ENCODE measurements around the gene ZC3H15. TPM values are rescaled to one million over a fixed set of nuclear protein-coding genes. Genes with fewer than 3 reads are reported as not detected.
"Not testable (repeated sequence)": the region's sequence is repeated elsewhere in the genome, so short reads cannot be mapped to it uniquely, and the experiment has no call there.

ZC3H15 gene
- total RNA-seq, 2 experiments from 2014 or later: 92.2 to 93.3 TPM

GRCh38 chr2:186467421-186467820 lies 18.6 kb upstream of the ZC3H15 start:
- peaks cover 11% of the 10 kb centered on the region for H3K9me3 Mint-ChIP-seq
- no peak overlapping the region for H3K4me3 Mint-ChIP-seq
- H3K27me3 Mint-ChIP-seq (ENCODE audit: low read depth): no peaks in the 10 kb centered on the region
- H3K27ac Mint-ChIP-seq: no peak overlapping the region
- peaks cover 6% of the 10 kb centered on the region for H3K4me1 Mint-ChIP-seq (ENCODE audit: low read depth)
- intact Hi-C loops (cut with micrococcal nuclease): loop anchor here (10.0 kb wide), 1 partner anchor 213 kb away; no protein-coding TSS in a partner anchor
- peaks cover 10% of the 10 kb centered on the region for H3K36me3 Mint-ChIP-seq (ENCODE audit: low read depth)
- CTCF ChIA-PET: no interaction called here
- no peak for DNase-seq

- CTCF ChIA-PET; H3K27me3 Mint-ChIP-seq (ENCODE audit: low read depth); H3K27ac Mint-ChIP-seq; DNase-seq; H3K9me3 Mint-ChIP-seq; H3K4me3 Mint-ChIP-seq; intact Hi-C loops (cut with micrococcal nuclease); H3K4me1 Mint-ChIP-seq (ENCODE audit: low read depth): not testable (repeated sequence)
- H3K36me3 Mint-ChIP-seq (ENCODE audit: low read depth): peaks cover 14% of the 10 kb centered on the region
Measured at GRCh38 chr2:186472722-186473493, 13.2 kb upstream of the ZC3H15 start.

- CTCF ChIA-PET: interaction anchor here (0.6 kb wide), 1 partner anchor 1207 kb away, joined by 3 read pairs; no protein-coding TSS in a partner anchor
- DNase-seq; intact Hi-C loops (cut with micrococcal nuclease); H3K27me3 Mint-ChIP-seq (ENCODE audit: low read depth); H3K9me3 Mint-ChIP-seq; H3K4me1 Mint-ChIP-seq (ENCODE audit: low read depth); H3K27ac Mint-ChIP-seq; H3K4me3 Mint-ChIP-seq: not testable (repeated sequence)
- peaks cover 14% of the 10 kb centered on the region for H3K36me3 Mint-ChIP-seq (ENCODE audit: low read depth)
Measured at GRCh38 chr2:186474239-186474638, 11.8 kb upstream of the ZC3H15 start.

GRCh38 chr2:186477790-186478189 lies 8.3 kb upstream of the ZC3H15 start:
- Mint-ChIP-seq H3K36me3 (ENCODE audit: low read depth) (peaks cover 4% of the 10 kb centered on the region), H3K27me3 (ENCODE audit: low read depth) (no peaks in the 10 kb centered on the region), H3K4me1 (ENCODE audit: low read depth) (peaks cover 6% of the 10 kb centered on the region), H3K9me3 (no peaks in the 10 kb centered on the region), H3K27ac (no peak overlapping the region), H3K4me3 (no peak overlapping the region)
- no peak for DNase-seq
- intact Hi-C loops (cut with micrococcal nuclease): no loop called here
- CTCF ChIA-PET: no interaction called here

GRCh38 chr2:186480991-186481390 lies 5.1 kb upstream of the ZC3H15 start:
- no peak overlapping the region for H3K4me3 Mint-ChIP-seq
- H3K27me3 Mint-ChIP-seq (ENCODE audit: low read depth): no peaks in the 10 kb centered on the region
- H3K36me3 Mint-ChIP-seq (ENCODE audit: low read depth): peaks cover 1% of the 10 kb centered on the region
- intact Hi-C loops (cut with micrococcal nuclease): loop anchor here (10.0 kb wide), 1 partner anchor 1104 kb away; no protein-coding TSS in a partner anchor
- no peak for DNase-seq
- peaks cover 28% of the 10 kb centered on the region for H3K4me1 Mint-ChIP-seq (ENCODE audit: low read depth)
- CTCF ChIA-PET: no interaction called here
- H3K9me3 Mint-ChIP-seq: no peaks in the 10 kb centered on the region
- no peak overlapping the region for H3K27ac Mint-ChIP-seq

DNA sequence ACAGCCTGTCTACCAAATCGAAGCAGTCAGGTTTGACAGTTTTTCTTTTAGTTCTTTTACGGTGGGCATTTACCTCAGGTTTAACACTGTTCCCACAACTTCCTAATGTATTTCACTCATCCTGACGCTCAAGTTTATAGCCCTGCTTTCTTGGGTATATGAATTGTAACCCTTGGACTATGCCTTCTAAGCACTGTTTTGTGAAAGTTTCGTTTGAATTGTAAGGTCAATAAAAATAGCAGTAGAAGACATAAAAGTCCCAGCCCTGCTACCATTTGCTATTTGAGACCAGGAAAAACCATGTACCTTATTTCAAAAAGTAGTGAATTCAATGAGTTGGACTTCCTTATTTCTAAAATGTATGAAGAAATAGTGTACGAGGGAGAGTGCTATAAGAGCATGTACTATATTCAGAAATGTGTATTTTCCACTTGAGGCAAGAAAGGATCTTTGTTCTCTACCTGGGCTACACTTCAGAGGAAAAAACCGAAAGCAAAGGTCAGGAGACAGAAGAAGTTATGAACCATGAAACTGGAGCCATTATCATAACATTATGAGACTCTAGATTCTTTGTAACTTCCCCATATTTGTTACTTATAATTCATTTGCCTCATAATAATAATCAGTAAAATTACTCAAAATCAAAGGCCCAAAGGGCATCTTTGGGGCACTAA lies 1.9 kb upstream of the ZC3H15 start:
- Mint-ChIP-seq H3K36me3 (ENCODE audit: low read depth) (peaks cover 12% of the 10 kb centered on the region), H3K4me3 (peak overlapping the region; percentile 59), H3K9me3 (no peaks in the 10 kb centered on the region), H3K4me1 (ENCODE audit: low read depth) (peaks cover 42% of the 10 kb centered on the region), H3K27ac (no peak overlapping the region), H3K27me3 (ENCODE audit: low read depth) (no peaks in the 10 kb centered on the region)
- no peak for DNase-seq
- CTCF ChIA-PET: no interaction called here
- intact Hi-C loops (cut with micrococcal nuclease): loop anchor here (10.0 kb wide), 1 partner anchor 1101 kb away; no protein-coding TSS in a partner anchor

DNA sequence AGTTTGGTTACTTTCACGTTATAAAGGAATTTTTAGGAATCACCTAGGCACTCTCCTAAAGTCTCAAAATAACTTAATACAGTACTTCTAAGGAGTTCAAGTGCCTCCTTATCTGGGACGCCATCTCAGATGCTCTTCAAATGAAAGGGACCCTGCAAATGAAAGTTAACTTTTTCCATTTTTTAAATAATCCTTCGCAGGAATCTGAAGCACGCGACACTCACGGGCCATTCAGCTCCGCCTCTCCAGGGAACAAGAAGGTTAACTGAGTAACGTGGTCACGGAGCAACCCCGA lies 537 bp upstream of the ZC3H15 start:
- Mint-ChIP-seq H3K36me3 (ENCODE audit: low read depth) (peaks cover 12% of the 10 kb centered on the region), H3K9me3 (no peaks in the 10 kb centered on the region), H3K27ac (peak overlapping the region; percentile 98), H3K4me3 (peak overlapping the region; percentile 98), H3K4me1 (ENCODE audit: low read depth) (peaks cover 55% of the 10 kb centered on the region), H3K27me3 (ENCODE audit: low read depth) (no peaks in the 10 kb centered on the region)
- intact Hi-C loops (cut with micrococcal nuclease): loop anchor here (10.0 kb wide), 1 partner anchor 1099 kb away; no protein-coding TSS in a partner anchor
- CTCF ChIA-PET: no interaction called here
- no peak for DNase-seq

- intact Hi-C loops (cut with micrococcal nuclease): loop anchor here (1.0 to 10.0 kb wide), 5 partner anchors 61 to 1098 kb away; partner anchors contain the start of genes CALCRL and ITGAV
- CTCF ChIA-PET: no interaction called here
Measured at GRCh38 chr2:186486651-186487647, 889 bp downstream of the ZC3H15 start.

GRCh38 chr2:186493564-186494085 lies 7.6 kb downstream of the ZC3H15 start:
- Mint-ChIP-seq H3K36me3 (ENCODE audit: low read depth) (peaks cover 15% of the 10 kb centered on the region), H3K4me1 (ENCODE audit: low read depth) (peaks cover 66% of the 10 kb centered on the region), H3K4me3 (no peak overlapping the region), H3K9me3 (no peaks in the 10 kb centered on the region), H3K27ac (no peak overlapping the region), H3K27me3 (ENCODE audit: low read depth) (no peaks in the 10 kb centered on the region)
- no peak for DNase-seq
- CTCF ChIA-PET: no interaction called here
- intact Hi-C loops (cut with micrococcal nuclease): no loop called here

More at GRCh38 chr2:186486651-186487647, 889 bp downstream of the ZC3H15 start:
- DNase-seq: no peak
- H3K27ac Mint-ChIP-seq: peak overlapping the region; percentile 98
- H3K4me3 Mint-ChIP-seq: peak overlapping the region; percentile 98
- peaks cover 12% of the 10 kb centered on the region for H3K36me3 Mint-ChIP-seq (ENCODE audit: low read depth)
- no peaks in the 10 kb centered on the region for H3K9me3 Mint-ChIP-seq
- H3K4me1 Mint-ChIP-seq (ENCODE audit: low read depth): peaks cover 69% of the 10 kb centered on the region
- H3K27me3 Mint-ChIP-seq (ENCODE audit: low read depth): no peaks in the 10 kb centered on the region

- peaks cover 47% of the 10 kb centered on the region for H3K4me1 Mint-ChIP-seq (ENCODE audit: low read depth)
- H3K27me3 Mint-ChIP-seq (ENCODE audit: low read depth): no peaks in the 10 kb centered on the region
- H3K4me3 Mint-ChIP-seq: no peak overlapping the region
- CTCF ChIA-PET: no interaction called here
- peaks cover 24% of the 10 kb centered on the region for H3K36me3 Mint-ChIP-seq (ENCODE audit: low read depth)
- DNase-seq: no peak
- intact Hi-C loops (cut with micrococcal nuclease): no loop called here
- no peak overlapping the region for H3K27ac Mint-ChIP-seq
- no peaks in the 10 kb centered on the region for H3K9me3 Mint-ChIP-seq
Measured at GRCh38 chr2:186496401-186496800, 10.3 kb downstream of the ZC3H15 start.

GRCh38 chr2:186497928-186498327 lies 11.9 kb downstream of the ZC3H15 start:
- no peak overlapping the region for H3K27ac Mint-ChIP-seq
- CTCF ChIA-PET: no interaction called here
- no peak overlapping the region for H3K4me3 Mint-ChIP-seq
- intact Hi-C loops (cut with micrococcal nuclease): no loop called here
- H3K36me3 Mint-ChIP-seq (ENCODE audit: low read depth): peaks cover 27% of the 10 kb centered on the region
- DNase-seq: no peak
- peaks cover 33% of the 10 kb centered on the region for H3K4me1 Mint-ChIP-seq (ENCODE audit: low read depth)
- no peaks in the 10 kb centered on the region for H3K9me3 Mint-ChIP-seq
- no peaks in the 10 kb centered on the region for H3K27me3 Mint-ChIP-seq (ENCODE audit: low read depth)

DNA sequence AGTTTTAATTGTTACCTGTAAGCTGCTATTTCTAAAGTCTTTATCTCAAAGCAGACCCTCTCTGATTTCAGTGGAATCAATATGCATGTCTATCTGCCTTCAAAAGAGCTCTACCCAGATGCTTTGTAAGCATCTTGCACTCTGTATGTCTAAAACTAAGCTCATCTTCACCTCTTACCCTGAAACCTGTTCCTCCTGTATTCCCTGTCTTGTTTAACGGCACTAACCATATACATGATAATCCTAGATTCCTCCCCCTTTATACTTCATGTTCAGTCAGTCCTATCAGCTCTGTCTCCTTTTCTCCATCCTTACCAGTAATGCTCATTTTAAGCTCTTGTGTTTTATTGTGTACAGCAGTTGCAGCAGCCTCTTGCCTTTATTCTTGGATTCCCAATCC lies 12.8 kb downstream of the ZC3H15 start:
- intact Hi-C loops (cut with micrococcal nuclease): no loop called here
- CTCF ChIA-PET: interaction anchor here (0.6 to 1.2 kb wide), 3 partner anchors 37 to 143 kb away, joined by 3 to 7 read pairs (median 3); no protein-coding TSS in a partner anchor
- Mint-ChIP-seq H3K9me3 (no peaks in the 10 kb centered on the region), H3K27me3 (ENCODE audit: low read depth) (no peaks in the 10 kb centered on the region), H3K4me1 (ENCODE audit: low read depth) (peaks cover 24% of the 10 kb centered on the region), H3K4me3 (no peak overlapping the region), H3K27ac (no peak overlapping the region), H3K36me3 (ENCODE audit: low read depth) (peaks cover 27% of the 10 kb centered on the region)
- DNase-seq: no peak
